ENCODE data around the gene KDM5A.

- TF ChIP-seq ZNF274 (IDR thresholded peaks at IDR 0.05; ENCODE audit: low read depth, low read length) (no peak), YY1 (IDR thresholded peaks at IDR 0.05; ENCODE audit: insufficient read depth, insufficient read length) (no peak), SUZ12 (IDR thresholded peaks at IDR 0.05; ENCODE audit: extremely low read depth, insufficient read depth, insufficient read length) (no peak)
Measured at GRCh38 chr12:292186-292585, 96.9 kb downstream of the KDM5A start.

Measured in NT2/D1 (cell line).